Glutamatergic neuron (in vitro differentiated cells): Measurements from ENCODE around the gene GPR162. TPM values are rescaled to one million over a fixed set of nuclear protein-coding genes. Genes with fewer than 3 reads are reported as not detected.

Source experiments
- DNase-seq: peaks from one replicate; pipeline ENCODE4 v3.0.0; 2022
- H3K27ac Mint-ChIP-seq: one replicate; pipeline ENCODE4 v1.8.0; 2020; ENCODE audit warnings: mild to moderate bottlenecking, mixed read lengths, inconsistent platforms; ENCODE audit not compliant: unreplicated experiment
- H3K27me3 Mint-ChIP-seq: one replicate; pipeline ENCODE4 v1.8.0; 2020; ENCODE audit warnings: mild to moderate bottlenecking, moderate library complexity, mixed read lengths, inconsistent platforms; ENCODE audit not compliant: unreplicated experiment
- H3K36me3 Mint-ChIP-seq: one replicate; pipeline ENCODE4 v1.8.0; 2020; ENCODE audit warnings: mild to moderate bottlenecking, mixed read lengths, inconsistent platforms; ENCODE audit not compliant: unreplicated experiment
- H3K4me1 Mint-ChIP-seq: one replicate; pipeline ENCODE4 v1.8.0; 2020; ENCODE audit warnings: mild to moderate bottlenecking, low read depth, mixed read lengths, inconsistent platforms; ENCODE audit not compliant: unreplicated experiment
- H3K4me3 Mint-ChIP-seq: one replicate; pipeline ENCODE4 v1.8.0; 2020; ENCODE audit warnings: mild to moderate bottlenecking, mixed read lengths, inconsistent platforms; ENCODE audit not compliant: unreplicated experiment
- H3K9me3 Mint-ChIP-seq: one replicate; pipeline ENCODE4 v1.8.0; 2020; ENCODE audit warnings: mild to moderate bottlenecking, moderate library complexity, mixed read lengths, inconsistent platforms; ENCODE audit not compliant: unreplicated experiment
- CTCF ChIP-seq: fragments of 200-600 bp; sonication (generic); IDR thresholded peaks from one replicate; pipeline ENCODE4 v1.5.0; 2021; ENCODE audit not compliant: partially characterized antibody, unreplicated experiment
- total RNA-seq: library from RNA; stranded (reverse); fragmentation: NEBNext Ultra II Directional; extraction: Animal tissue kit (Norgen Biotek cat#: 25700); gene quantifications from one replicate; pipeline ENCODE4 v1.2.1, GENCODE V29; 2021; ENCODE audit not compliant: unreplicated experiment

Gene GPR162
- total RNA-seq, 1 donor from 2014 or later: 145 TPM

- H3K4me3 Mint-ChIP-seq: peak overlapping the region; percentile 59
- H3K27ac Mint-ChIP-seq: peak overlapping the region; percentile 62
- peaks cover 20% of the 10 kb centered on the region for H3K9me3 Mint-ChIP-seq
- TF ChIP-seq CTCF: no peak
- DNase-seq: peak; percentile 39
- peaks cover 20% of the 10 kb centered on the region for H3K4me1 Mint-ChIP-seq
- peaks cover 4% of the 10 kb centered on the region for H3K36me3 Mint-ChIP-seq
- peaks cover 17% of the 10 kb centered on the region for H3K27me3 Mint-ChIP-seq
Measured at GRCh38 chr12:6866163-6866919, 44.7 kb downstream of the GPR162 start.

- H3K9me3 Mint-ChIP-seq: peaks cover 22% of the 10 kb centered on the region
- peaks cover 22% of the 10 kb centered on the region for H3K4me1 Mint-ChIP-seq
- TF ChIP-seq CTCF: no peak
- no peak for DNase-seq
- H3K27ac Mint-ChIP-seq: peak overlapping the region; percentile 73
- H3K4me3 Mint-ChIP-seq: peak overlapping the region; percentile 76
- peaks cover 17% of the 10 kb centered on the region for H3K27me3 Mint-ChIP-seq
- H3K36me3 Mint-ChIP-seq: peaks cover 4% of the 10 kb centered on the region
Measured at GRCh38 chr12:6866920-6867412, 45.3 kb downstream of the GPR162 start.

GRCh38 chr12:6867413-6868210, 46.0 kb downstream of the GPR162 start, which contains the start of gene TPI1:
Gene TPI1, plus strand, starts transcription at chr12:6867531. Its CDS starts 36 bp downstream, at chr12:6867567.
- Mint-ChIP-seq H3K27ac (peak within 1 kb of the TSS; percentile 85), H3K4me3 (peak within 1 kb of the TSS; percentile 91), H3K36me3 (peaks cover 4% of the 10 kb centered on the region), H3K4me1 (peaks cover 24% of the 10 kb centered on the region), H3K27me3 (peaks cover 17% of the 10 kb centered on the region), H3K9me3 (peaks cover 26% of the 10 kb centered on the region)
- no peak for TF ChIP-seq CTCF
- peak; percentile 87 for DNase-seq

GRCh38 chr12:6868211-6869048, 46.8 kb downstream of the GPR162 start:
- DNase-seq: peak; percentile 41
- H3K36me3 Mint-ChIP-seq: peaks cover 1% of the 10 kb centered on the region
- peaks cover 24% of the 10 kb centered on the region for H3K4me1 Mint-ChIP-seq
- peaks cover 17% of the 10 kb centered on the region for H3K27me3 Mint-ChIP-seq
- peaks cover 26% of the 10 kb centered on the region for H3K9me3 Mint-ChIP-seq
- peak overlapping the region; percentile 85 for H3K27ac Mint-ChIP-seq
- no peak for TF ChIP-seq CTCF
- H3K4me3 Mint-ChIP-seq: peak overlapping the region; percentile 91
